Measurements from ENCODE around the gene PEAK1. TPM values are rescaled to one million over a fixed set of nuclear protein-coding genes. Genes with fewer than 3 reads are reported as not detected.

The PEAK1 gene
- total RNA-seq, 1 experiment from 2014 or later = 13.8 TPM

DNA sequence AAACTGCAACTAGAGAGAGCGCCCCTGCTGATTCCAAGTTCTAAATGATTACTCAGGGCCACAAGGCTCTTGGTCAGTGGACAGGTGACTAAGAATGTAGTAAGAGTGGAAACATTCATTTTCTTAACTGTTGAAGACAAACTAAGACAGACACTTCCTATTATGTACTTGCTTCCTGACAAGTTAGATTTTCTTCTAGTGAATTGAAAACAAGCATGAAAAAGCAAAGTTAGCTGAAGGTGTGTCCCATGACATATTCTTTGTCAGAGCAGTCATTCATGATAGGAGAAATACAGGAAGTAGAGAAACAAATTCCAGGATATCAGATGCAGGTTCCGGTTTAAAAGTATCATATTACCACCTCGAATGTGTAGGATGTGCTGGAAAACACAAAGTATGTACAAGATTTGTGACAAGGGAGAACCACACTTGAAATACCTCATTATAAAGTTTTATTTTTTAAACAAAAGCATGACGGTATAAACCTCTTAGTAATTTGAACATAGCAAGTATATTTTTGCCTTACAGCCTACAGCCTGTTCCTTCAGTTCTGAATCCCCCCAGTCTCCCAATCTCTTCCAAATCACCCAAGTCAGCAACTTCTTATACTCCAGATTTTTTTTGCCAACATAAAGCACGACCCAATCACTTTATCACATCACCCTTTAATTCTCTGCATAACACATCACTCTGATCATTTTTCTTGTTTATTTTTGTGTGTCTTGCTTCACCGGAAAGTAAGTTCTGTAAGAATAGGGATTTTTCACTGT lies 355.2 kb downstream of the PEAK1 start:
- peak; percentile 64 for ATAC-seq
- peaks cover 7% of the 10 kb centered on the region for H4K20me1 ChIP-seq (ENCODE audit: low read length)
- POLR2A ChIA-PET (ENCODE audit: unreplicated experiment) = no interaction called here

DNA sequence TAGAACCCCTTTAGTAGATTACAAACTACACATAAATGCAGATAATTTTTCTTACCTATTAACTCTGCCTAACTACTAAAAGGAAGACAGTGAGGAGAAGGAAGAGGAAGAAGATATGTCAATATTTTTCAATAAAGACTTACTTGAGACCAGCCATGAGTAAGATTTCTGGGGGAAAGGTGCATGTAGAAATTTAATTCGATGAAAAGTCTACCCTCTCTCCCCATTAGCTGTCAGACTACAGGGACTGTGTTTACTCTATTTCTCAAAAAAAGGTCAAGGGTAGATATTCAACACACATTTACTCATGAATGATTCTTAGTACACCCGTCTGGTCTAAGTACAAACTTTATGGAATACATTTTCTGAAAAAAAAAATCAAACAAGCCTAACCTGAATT lies 355.8 kb downstream of the PEAK1 start:
- Histone ChIP-seq H3K4me1 (ENCODE audit: insufficient read depth, low read length) (peaks cover 74% of the 10 kb centered on the region), H3K79me2 (ENCODE audit: low read length) (peaks cover 85% of the 10 kb centered on the region), H3K9ac (ENCODE audit: low read length) (peak overlapping the region; percentile 38), H3K9me2 (replicated peaks; ENCODE audit: low read length) (no peaks in the 10 kb centered on the region), H2AFZ (ENCODE audit: low read length) (no peak overlapping the region), H3K36me3 (ENCODE audit: low read depth, low read length) (no peaks in the 10 kb centered on the region), H3F3A (ENCODE audit: low read length, unreplicated experiment) (peaks cover 10% of the 10 kb centered on the region), H3K4me3 (ENCODE audit: low read length) (peak overlapping the region; percentile 48), H3K4me2 (ENCODE audit: low read length) (peak overlapping the region; percentile 85), H3K27me3 (ENCODE audit: low read length) (no peaks in the 10 kb centered on the region), H3K9me3 (ENCODE audit: low read length) (no peaks in the 10 kb centered on the region), H4K20me1 (ENCODE audit: low read length) (peaks cover 3% of the 10 kb centered on the region; the same call in 1 of the 2 replicates), H3K27ac (ENCODE audit: low read length) (peak overlapping the region; percentile 91)
- TSS peak; percentile 1 for BruUV-seq (replicated peaks)
- DNase-seq (peak; percentile 65), ATAC-seq (no peak)
- intact Hi-C loops (cut with micrococcal nuclease) = loop anchor here (10.0 kb wide), 1 partner anchor 351 kb away; no protein-coding TSS in a partner anchor
- ChIA-PET POLR2A (ENCODE audit: unreplicated experiment) (no interaction called here), CTCF (interaction anchor here (0.6 kb wide), 1 partner anchor 505 kb away, joined by 3 read pairs; no protein-coding TSS in a partner anchor)
- TF ChIP-seq, protein P1, sequence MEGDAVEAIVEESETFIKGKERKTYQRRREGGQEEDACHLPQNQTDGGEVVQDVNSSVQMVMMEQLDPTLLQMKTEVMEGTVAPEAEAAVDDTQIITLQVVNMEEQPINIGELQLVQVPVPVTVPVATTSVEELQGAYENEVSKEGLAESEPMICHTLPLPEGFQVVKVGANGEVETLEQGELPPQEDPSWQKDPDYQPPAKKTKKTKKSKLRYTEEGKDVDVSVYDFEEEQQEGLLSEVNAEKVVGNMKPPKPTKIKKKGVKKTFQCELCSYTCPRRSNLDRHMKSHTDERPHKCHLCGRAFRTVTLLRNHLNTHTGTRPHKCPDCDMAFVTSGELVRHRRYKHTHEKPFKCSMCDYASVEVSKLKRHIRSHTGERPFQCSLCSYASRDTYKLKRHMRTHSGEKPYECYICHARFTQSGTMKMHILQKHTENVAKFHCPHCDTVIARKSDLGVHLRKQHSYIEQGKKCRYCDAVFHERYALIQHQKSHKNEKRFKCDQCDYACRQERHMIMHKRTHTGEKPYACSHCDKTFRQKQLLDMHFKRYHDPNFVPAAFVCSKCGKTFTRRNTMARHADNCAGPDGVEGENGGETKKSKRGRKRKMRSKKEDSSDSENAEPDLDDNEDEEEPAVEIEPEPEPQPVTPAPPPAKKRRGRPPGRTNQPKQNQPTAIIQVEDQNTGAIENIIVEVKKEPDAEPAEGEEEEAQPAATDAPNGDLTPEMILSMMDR (conservative IDR thresholded peaks at IDR 0.05; ENCODE audit: low read depth, low read length) = no peak
- TF ChIP-seq EZH2phosphoT487 (IDR thresholded peaks at IDR 0.05; ENCODE audit: borderline replicate concordance, low read length) (no peak), EZH2 (IDR thresholded peaks at IDR 0.05; ENCODE audit: low read length, unreplicated experiment) (no peak)

More for the DNA sequence above, 355.2 kb downstream of the PEAK1 start:
- H3K27ac ChIP-seq (ENCODE audit: low read length) = peak overlapping the region; percentile 91
- H3K4me1 ChIP-seq (ENCODE audit: insufficient read depth, low read length) = peaks cover 79% of the 10 kb centered on the region
- peak overlapping the region; percentile 57 for H3K9ac ChIP-seq (ENCODE audit: low read length)
- peaks cover 10% of the 10 kb centered on the region for H3F3A ChIP-seq (ENCODE audit: low read length, unreplicated experiment)
- H3K27me3 ChIP-seq (ENCODE audit: low read length) = no peaks in the 10 kb centered on the region
- no peak for TF ChIP-seq EZH2phosphoT487 (IDR thresholded peaks at IDR 0.05; ENCODE audit: borderline replicate concordance, low read length)
- TF ChIP-seq, protein P1 (conservative IDR thresholded peaks at IDR 0.05; ENCODE audit: low read depth, low read length) = no peak; the same call in 1 of the 2 replicates
- no peak for TF ChIP-seq EZH2 (IDR thresholded peaks at IDR 0.05; ENCODE audit: low read length, unreplicated experiment)
- CTCF ChIA-PET = no interaction called here
- TSS peak; percentile 5 for BruUV-seq (replicated peaks)
- no peaks in the 10 kb centered on the region for H3K36me3 ChIP-seq (ENCODE audit: low read depth, low read length)
- peak overlapping the region; percentile 48 for H3K4me3 ChIP-seq (ENCODE audit: low read length)
- H3K9me3 ChIP-seq (ENCODE audit: low read length) = no peaks in the 10 kb centered on the region
- H3K9me2 ChIP-seq (replicated peaks; ENCODE audit: low read length) = no peaks in the 10 kb centered on the region
- peak; percentile 87 for DNase-seq
- intact Hi-C loops (cut with micrococcal nuclease) = loop anchor here (10.0 kb wide), 1 partner anchor 350 kb away; no protein-coding TSS in a partner anchor
- peak overlapping the region; percentile 85 for H3K4me2 ChIP-seq (ENCODE audit: low read length)
- H2AFZ ChIP-seq (ENCODE audit: low read length) = no peak overlapping the region
- peaks cover 86% of the 10 kb centered on the region for H3K79me2 ChIP-seq (ENCODE audit: low read length)

DNA sequence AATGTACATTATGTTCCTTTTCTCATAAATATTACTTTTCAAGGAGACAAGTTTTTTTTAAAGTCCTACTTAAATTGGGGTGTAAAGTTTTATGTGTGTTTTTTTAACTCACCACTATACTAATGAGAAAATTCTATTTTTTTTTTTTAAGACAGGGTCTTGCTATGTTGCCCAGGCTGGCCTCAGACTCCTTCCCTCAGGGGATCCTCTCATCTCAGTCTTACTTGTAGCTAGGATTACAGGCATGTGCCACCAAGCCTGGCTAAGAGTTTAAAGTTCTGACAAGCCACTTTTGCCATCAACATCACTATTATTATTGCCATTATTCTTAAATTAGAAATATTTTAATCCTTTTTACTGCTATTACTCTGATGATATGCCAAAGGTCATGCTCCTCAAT lies 356.7 kb downstream of the PEAK1 start:
- no peaks in the 10 kb centered on the region for H3K9me2 ChIP-seq (replicated peaks; ENCODE audit: low read length)
- intact Hi-C loops (cut with micrococcal nuclease) = loop anchor here (10.0 kb wide), 1 partner anchor 352 kb away; no protein-coding TSS in a partner anchor
- H3K27me3 ChIP-seq (ENCODE audit: low read length) = no peaks in the 10 kb centered on the region
- no peak overlapping the region for H3K4me3 ChIP-seq (ENCODE audit: low read length)
- peaks cover 66% of the 10 kb centered on the region for H3K4me1 ChIP-seq (ENCODE audit: insufficient read depth, low read length)
- no peaks in the 10 kb centered on the region for H3K9me3 ChIP-seq (ENCODE audit: low read length)
- ChIA-PET CTCF (no interaction called here), POLR2A (ENCODE audit: unreplicated experiment) (no interaction called here)
- H3F3A ChIP-seq (ENCODE audit: low read length, unreplicated experiment) = peaks cover 10% of the 10 kb centered on the region
- no peak overlapping the region for H2AFZ ChIP-seq (ENCODE audit: low read length)
- ATAC-seq (no peak), DNase-seq (no peak)
- no peak for TF ChIP-seq EZH2 (IDR thresholded peaks at IDR 0.05; ENCODE audit: low read length, unreplicated experiment)
- TF ChIP-seq EZH2phosphoT487 (IDR thresholded peaks at IDR 0.05; ENCODE audit: borderline replicate concordance, low read length) = no peak
- TF ChIP-seq, protein P1 (conservative IDR thresholded peaks at IDR 0.05; ENCODE audit: low read depth, low read length) = no peak
- H3K79me2 ChIP-seq (ENCODE audit: low read length) = peaks cover 82% of the 10 kb centered on the region
- H3K36me3 ChIP-seq (ENCODE audit: low read depth, low read length) = no peaks in the 10 kb centered on the region
- peak overlapping the region; percentile 91 for H3K27ac ChIP-seq (ENCODE audit: low read length)
- 0 out of 2 replicates have a peak overlapping the region, but pooled peaks have one; percentile 38 for H3K9ac ChIP-seq (ENCODE audit: low read length)
- H3K4me2 ChIP-seq (ENCODE audit: low read length) = peak overlapping the region; percentile 85
- BruUV-seq (replicated peaks) = no TSS peak
- peaks cover 3% of the 10 kb centered on the region; the same call in 1 of the 2 replicates for H4K20me1 ChIP-seq (ENCODE audit: low read length)

Data from PC-3 (cell line).